AG10803 (cell line): Measurements from ENCODE around the gene ARAF.

Source experiments
- DNase-seq: peaks from one replicate; pipeline ENCODE4 v3.0.0; 2010; ENCODE audit warnings: low read depth
- H3K4me3 ChIP-seq: 2 replicates; pipeline ENCODE4 v1.5.1; 2011; ENCODE audit warnings: mild to moderate bottlenecking, low read length, control low read depth
- TF ChIP-seq, protein P1 (sequence below): conservative IDR thresholded peaks from 2 replicates; pipeline ENCODE4 v1.5.1; 2011; ENCODE audit warnings: mild to moderate bottlenecking, low read length, control low read depth, inconsistent platforms

The ARAF gene

DNA sequence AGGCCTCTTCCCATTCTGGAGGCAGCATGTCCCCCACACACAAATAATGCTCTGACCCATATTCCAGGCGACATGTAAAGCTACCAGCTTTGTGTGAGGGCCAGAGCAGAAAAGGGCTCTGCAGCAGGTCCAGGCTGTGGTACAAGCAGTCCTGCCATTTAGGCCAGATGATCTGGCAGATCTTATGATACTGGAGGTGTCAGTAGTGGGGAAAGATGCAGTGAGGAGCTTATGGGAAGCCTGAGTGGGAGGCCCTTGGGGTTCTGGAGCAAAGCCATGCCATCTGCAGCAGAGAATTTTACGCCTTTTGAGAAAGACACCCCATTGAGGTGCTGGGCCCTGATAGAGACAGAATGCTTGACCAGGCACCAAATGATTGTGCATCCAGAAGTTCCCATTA is 50.9 kb downstream of the ARAF start:
- TF ChIP-seq, protein P1, sequence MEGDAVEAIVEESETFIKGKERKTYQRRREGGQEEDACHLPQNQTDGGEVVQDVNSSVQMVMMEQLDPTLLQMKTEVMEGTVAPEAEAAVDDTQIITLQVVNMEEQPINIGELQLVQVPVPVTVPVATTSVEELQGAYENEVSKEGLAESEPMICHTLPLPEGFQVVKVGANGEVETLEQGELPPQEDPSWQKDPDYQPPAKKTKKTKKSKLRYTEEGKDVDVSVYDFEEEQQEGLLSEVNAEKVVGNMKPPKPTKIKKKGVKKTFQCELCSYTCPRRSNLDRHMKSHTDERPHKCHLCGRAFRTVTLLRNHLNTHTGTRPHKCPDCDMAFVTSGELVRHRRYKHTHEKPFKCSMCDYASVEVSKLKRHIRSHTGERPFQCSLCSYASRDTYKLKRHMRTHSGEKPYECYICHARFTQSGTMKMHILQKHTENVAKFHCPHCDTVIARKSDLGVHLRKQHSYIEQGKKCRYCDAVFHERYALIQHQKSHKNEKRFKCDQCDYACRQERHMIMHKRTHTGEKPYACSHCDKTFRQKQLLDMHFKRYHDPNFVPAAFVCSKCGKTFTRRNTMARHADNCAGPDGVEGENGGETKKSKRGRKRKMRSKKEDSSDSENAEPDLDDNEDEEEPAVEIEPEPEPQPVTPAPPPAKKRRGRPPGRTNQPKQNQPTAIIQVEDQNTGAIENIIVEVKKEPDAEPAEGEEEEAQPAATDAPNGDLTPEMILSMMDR: no peak
- no peak for DNase-seq
- H3K4me3 ChIP-seq: no peak overlapping the region

- H3K4me3 ChIP-seq: no peak overlapping the region
- no peak for DNase-seq
Observed at GRCh38 chrX:47612418-47612817, 51.4 kb downstream of the ARAF start.

DNA sequence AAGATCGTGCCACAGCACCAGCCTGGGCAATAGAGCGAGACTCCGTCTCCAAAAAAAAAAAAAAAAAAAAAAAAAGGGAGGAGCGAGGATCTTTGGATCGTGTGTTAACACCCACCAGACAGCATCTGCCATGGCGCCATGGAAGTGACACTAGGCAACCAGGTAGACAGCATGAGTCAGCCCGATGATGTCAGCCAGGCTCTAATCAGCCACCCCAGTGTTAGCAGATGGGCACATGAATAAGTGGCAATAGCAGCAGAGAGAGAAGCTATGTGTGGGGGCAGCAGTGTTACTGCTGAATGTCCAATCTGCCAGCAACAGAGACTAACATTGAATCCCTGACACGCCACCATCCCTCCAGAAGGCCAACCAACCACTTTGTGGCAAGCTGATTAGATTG is 52.1 kb downstream of the ARAF start:
- no peak for DNase-seq
- H3K4me3 ChIP-seq: no peak overlapping the region
- TF ChIP-seq, protein P1: no peak

More at GRCh38 chrX:47612418-47612817, 51.4 kb downstream of the ARAF start:
- TF ChIP-seq, protein P1: no peak

DNA sequence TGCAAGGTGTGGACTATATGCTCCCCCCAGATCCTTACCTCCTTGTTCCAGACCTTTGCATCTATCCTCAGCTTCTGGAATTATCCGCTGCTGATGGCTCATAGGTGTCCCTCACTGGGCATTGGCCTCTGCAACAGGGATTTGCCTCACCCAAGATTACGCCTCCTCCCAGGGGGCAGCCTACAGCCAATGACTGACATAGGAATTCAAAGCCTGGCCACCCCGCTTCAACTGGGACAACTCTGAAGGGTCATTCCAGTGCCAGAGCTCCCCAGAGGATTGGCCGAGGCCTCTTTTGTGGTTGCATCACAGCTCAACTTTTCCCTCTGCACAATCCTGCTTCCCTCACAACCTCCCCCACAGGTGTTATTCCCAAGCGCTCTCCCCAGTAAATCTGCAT is 53.6 kb downstream of the ARAF start:
- DNase-seq: no peak
- TF ChIP-seq, protein P1: no peak
- H3K4me3 ChIP-seq: no peak overlapping the region

DNA sequence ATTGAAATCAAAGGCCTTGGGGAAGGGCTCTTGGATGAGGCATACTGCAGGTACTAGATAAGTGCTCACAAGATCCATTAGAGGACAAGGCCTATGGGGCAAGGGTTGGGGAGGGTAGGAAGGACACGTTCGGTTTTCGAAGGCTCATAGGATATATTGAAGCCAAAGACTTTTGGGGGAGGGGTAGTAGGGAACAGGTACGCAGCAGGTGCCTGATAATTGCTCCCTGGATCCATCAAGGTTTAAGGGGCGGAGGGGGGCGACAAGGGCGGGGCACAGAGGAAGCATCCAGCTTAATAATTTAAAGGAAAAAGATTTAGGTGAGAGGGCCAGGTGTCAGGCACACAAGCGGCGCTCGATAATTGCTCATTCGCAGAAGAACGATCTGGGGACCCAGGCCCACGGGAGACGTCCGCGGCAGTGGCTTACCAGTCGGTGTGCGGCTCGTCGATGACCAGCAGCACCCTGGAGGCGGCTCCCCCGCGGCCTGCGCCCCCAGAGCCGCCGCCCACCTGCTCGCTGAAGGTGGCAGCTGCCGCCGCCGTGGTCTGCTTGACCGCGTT is 58.0 kb downstream of the ARAF start:
- DNase-seq: no peak
- TF ChIP-seq, protein P1: no peak
- no peak overlapping the region for H3K4me3 ChIP-seq

GRCh38 chrX:47619486-47620302 is 58.7 kb downstream of the ARAF start, which contains the start of gene SYN1:
Gene SYN1 (minus strand): TSS chrX:47619857. CDS start chrX:47619728, 129 bp downstream.
- peak within 1 kb of the TSS; percentile 45 for H3K4me3 ChIP-seq
- DNase-seq: peak; percentile 70
- TF ChIP-seq, protein P1: no peak

- TF ChIP-seq, protein P1: no peak
- no peak for DNase-seq
- no peak overlapping the region for H3K4me3 ChIP-seq
Observed at GRCh38 chrX:47620303-47620685, 59.3 kb downstream of the ARAF start.
